T-helper 1 cell treated with Interleukin-12 subunit alpha and Interleukin-12 subunit beta and Interleukin-4 antibody, amounts not matched to agents 30 μg/mL and 1 μg/mL, for 36 hours (primary cell): ENCODE results near the gene MAP7D2.

Experiments used
- H3K27ac Mint-ChIP-seq: one replicate; pipeline ENCODE4 v1.8.0; 2021; ENCODE audit warnings: mild to moderate bottlenecking, mixed read lengths
- H3K27me3 Mint-ChIP-seq: one replicate; pipeline ENCODE4 v1.8.0; 2021; ENCODE audit warnings: low read depth, mixed read lengths
- H3K36me3 Mint-ChIP-seq: one replicate; pipeline ENCODE4 v1.8.0; 2021; ENCODE audit warnings: low read depth, mixed read lengths
- H3K4me1 Mint-ChIP-seq: one replicate; pipeline ENCODE4 v1.8.0; 2021; ENCODE audit warnings: low read depth, mixed read lengths
- H3K4me3 Mint-ChIP-seq: one replicate; pipeline ENCODE4 v1.8.0; 2021; ENCODE audit warnings: mild to moderate bottlenecking, moderate library complexity, mixed read lengths
- H3K9me3 Mint-ChIP-seq: one replicate; pipeline ENCODE4 v1.8.0; 2021; ENCODE audit warnings: mixed read lengths

Gene MAP7D2

GRCh38 chrX:20071511-20072079 lies 45.1 kb downstream of the MAP7D2 start:
- Mint-ChIP-seq H3K4me3 (no peak overlapping the region), H3K36me3 (no peaks in the 10 kb centered on the region), H3K9me3 (no peaks in the 10 kb centered on the region), H3K27ac (no peak overlapping the region), H3K27me3 (no peaks in the 10 kb centered on the region), H3K4me1 (peaks cover 2% of the 10 kb centered on the region)

GRCh38 chrX:20067709-20068561 lies 48.8 kb downstream of the MAP7D2 start:
- Mint-ChIP-seq H3K4me3 (no peak overlapping the region), H3K27me3 (no peaks in the 10 kb centered on the region), H3K9me3 (no peaks in the 10 kb centered on the region), H3K27ac (no peak overlapping the region), H3K4me1 (peaks cover 2% of the 10 kb centered on the region), H3K36me3 (no peaks in the 10 kb centered on the region)

- H3K9me3 Mint-ChIP-seq: no peaks in the 10 kb centered on the region
- H3K27me3 Mint-ChIP-seq: no peaks in the 10 kb centered on the region
Measured at GRCh38 chrX:20066968-20067708, 49.6 kb downstream of the MAP7D2 start.

GRCh38 chrX:20063716-20064351 lies 52.9 kb downstream of the MAP7D2 start:
- Mint-ChIP-seq H3K4me3 (no peak overlapping the region), H3K27ac (no peak overlapping the region), H3K27me3 (no peaks in the 10 kb centered on the region)

More at GRCh38 chrX:20066968-20067708, 49.6 kb downstream of the MAP7D2 start:
- H3K4me3 Mint-ChIP-seq: no peak overlapping the region
- H3K36me3 Mint-ChIP-seq: no peaks in the 10 kb centered on the region
- H3K4me1 Mint-ChIP-seq: peaks cover 2% of the 10 kb centered on the region
- no peak overlapping the region for H3K27ac Mint-ChIP-seq

GRCh38 chrX:20063153-20063552 lies 53.6 kb downstream of the MAP7D2 start:
- no peak overlapping the region for H3K27ac Mint-ChIP-seq
- H3K4me3 Mint-ChIP-seq: no peak overlapping the region

More at GRCh38 chrX:20063716-20064351, 52.9 kb downstream of the MAP7D2 start:
- H3K36me3 Mint-ChIP-seq: no peaks in the 10 kb centered on the region
- H3K4me1 Mint-ChIP-seq: peaks cover 9% of the 10 kb centered on the region
- no peaks in the 10 kb centered on the region for H3K9me3 Mint-ChIP-seq

GRCh38 chrX:20061855-20062254 lies 54.9 kb downstream of the MAP7D2 start:
- H3K9me3 Mint-ChIP-seq: no peaks in the 10 kb centered on the region
- peak overlapping the region; percentile 26 for H3K27ac Mint-ChIP-seq
- H3K4me1 Mint-ChIP-seq: peaks cover 7% of the 10 kb centered on the region
- H3K36me3 Mint-ChIP-seq: no peaks in the 10 kb centered on the region
- H3K27me3 Mint-ChIP-seq: no peaks in the 10 kb centered on the region
- H3K4me3 Mint-ChIP-seq: no peak overlapping the region

More at GRCh38 chrX:20063153-20063552, 53.6 kb downstream of the MAP7D2 start:
- H3K9me3 Mint-ChIP-seq: no peaks in the 10 kb centered on the region
- H3K4me1 Mint-ChIP-seq: peaks cover 9% of the 10 kb centered on the region
- no peaks in the 10 kb centered on the region for H3K27me3 Mint-ChIP-seq
- H3K36me3 Mint-ChIP-seq: no peaks in the 10 kb centered on the region

GRCh38 chrX:20060961-20061748 lies 55.6 kb downstream of the MAP7D2 start:
- H3K36me3 Mint-ChIP-seq: no peaks in the 10 kb centered on the region
- H3K9me3 Mint-ChIP-seq: no peaks in the 10 kb centered on the region
- no peaks in the 10 kb centered on the region for H3K27me3 Mint-ChIP-seq
- peaks cover 7% of the 10 kb centered on the region for H3K4me1 Mint-ChIP-seq
- no peak overlapping the region for H3K4me3 Mint-ChIP-seq
- H3K27ac Mint-ChIP-seq: peak overlapping the region; percentile 26

GRCh38 chrX:20059467-20060128 lies 57.1 kb downstream of the MAP7D2 start:
- H3K36me3 Mint-ChIP-seq: no peaks in the 10 kb centered on the region
- H3K27me3 Mint-ChIP-seq: peaks cover 4% of the 10 kb centered on the region
- H3K4me1 Mint-ChIP-seq: peaks cover 7% of the 10 kb centered on the region
- no peak overlapping the region for H3K4me3 Mint-ChIP-seq
- H3K27ac Mint-ChIP-seq: no peak overlapping the region
- H3K9me3 Mint-ChIP-seq: no peaks in the 10 kb centered on the region

- Mint-ChIP-seq H3K36me3 (no peaks in the 10 kb centered on the region), H3K27me3 (peaks cover 4% of the 10 kb centered on the region), H3K4me1 (peaks cover 7% of the 10 kb centered on the region), H3K9me3 (no peaks in the 10 kb centered on the region), H3K4me3 (no peak overlapping the region), H3K27ac (no peak overlapping the region)
Measured at GRCh38 chrX:20057479-20057878, 59.2 kb downstream of the MAP7D2 start.

- no peak overlapping the region for H3K4me3 Mint-ChIP-seq
- H3K4me1 Mint-ChIP-seq: peaks cover 7% of the 10 kb centered on the region
- H3K27ac Mint-ChIP-seq: no peak overlapping the region
- no peaks in the 10 kb centered on the region for H3K9me3 Mint-ChIP-seq
- no peaks in the 10 kb centered on the region for H3K36me3 Mint-ChIP-seq
- peaks cover 4% of the 10 kb centered on the region for H3K27me3 Mint-ChIP-seq
Measured at GRCh38 chrX:20056704-20057103, 60.0 kb downstream of the MAP7D2 start.

- no peaks in the 10 kb centered on the region for H3K9me3 Mint-ChIP-seq
- H3K27me3 Mint-ChIP-seq: peaks cover 4% of the 10 kb centered on the region
- no peaks in the 10 kb centered on the region for H3K4me1 Mint-ChIP-seq
- no peaks in the 10 kb centered on the region for H3K36me3 Mint-ChIP-seq
- H3K27ac Mint-ChIP-seq: no peak overlapping the region
- H3K4me3 Mint-ChIP-seq: no peak overlapping the region
Measured at GRCh38 chrX:20053537-20053936, 63.2 kb downstream of the MAP7D2 start.

GRCh38 chrX:20046864-20047263 lies 69.8 kb downstream of the MAP7D2 start:
- no peak overlapping the region for H3K27ac Mint-ChIP-seq

GRCh38 chrX:20046223-20046622 lies 70.5 kb downstream of the MAP7D2 start:
- H3K36me3 Mint-ChIP-seq: no peaks in the 10 kb centered on the region
- H3K4me1 Mint-ChIP-seq: no peaks in the 10 kb centered on the region
- H3K27ac Mint-ChIP-seq: no peak overlapping the region
- no peaks in the 10 kb centered on the region for H3K27me3 Mint-ChIP-seq
- no peak overlapping the region for H3K4me3 Mint-ChIP-seq
- H3K9me3 Mint-ChIP-seq: no peaks in the 10 kb centered on the region

More at GRCh38 chrX:20046864-20047263, 69.8 kb downstream of the MAP7D2 start:
- H3K4me1 Mint-ChIP-seq: no peaks in the 10 kb centered on the region
- H3K4me3 Mint-ChIP-seq: no peak overlapping the region
- no peaks in the 10 kb centered on the region for H3K36me3 Mint-ChIP-seq
- H3K9me3 Mint-ChIP-seq: no peaks in the 10 kb centered on the region
- H3K27me3 Mint-ChIP-seq: no peaks in the 10 kb centered on the region
